Activated B cell treated with CpG ODN at 0.5 μM for 24 hours (primary cell): Measurements from ENCODE around the gene TAOK1. TPM values are rescaled to one million over a fixed set of nuclear protein-coding genes. Genes with fewer than 3 reads are reported as not detected.

ENCODE experiments used
- ATAC-seq: fragments of 200-7000 bp; cut with Tn5 transposase; one replicate; pipeline ENCODE4 v1.10.0; 2021; ENCODE audit warnings: low read depth, mild to moderate bottlenecking, moderate library complexity
- CTCF ChIA-PET: fragments of 350-600 bp; sonication (Branson Sonifier 250); formaldehyde crosslinking; loops from one replicate; lab custom pipeline; 2021; ENCODE audit warnings: antibody characterized with exemption; lab: Charles Lee
- POLR2A ChIA-PET: fragments of 350-600 bp; sonication (Branson Sonifier 250); formaldehyde crosslinking; loops from one replicate; lab custom pipeline; 2021; ENCODE audit warnings: antibody characterized with exemption; lab: Charles Lee
- DNase-seq: peaks from one replicate; pipeline ENCODE4 v3.0.0; 2022
- H3K27ac Mint-ChIP-seq: one replicate; pipeline ENCODE4 v1.8.0; 2020; ENCODE audit warnings: mixed read lengths
- H3K27me3 Mint-ChIP-seq: one replicate; pipeline ENCODE4 v1.8.0; 2021; ENCODE audit warnings: mixed read lengths
- H3K36me3 Mint-ChIP-seq: one replicate; pipeline ENCODE4 v1.8.0; 2021; ENCODE audit warnings: low read depth, mixed read lengths
- H3K4me1 Mint-ChIP-seq: one replicate; pipeline ENCODE4 v1.8.0; 2021; ENCODE audit warnings: mixed read lengths
- H3K4me3 Mint-ChIP-seq: one replicate; pipeline ENCODE4 v1.8.0; 2020; ENCODE audit warnings: mild to moderate bottlenecking, mixed read lengths
- H3K9me3 Mint-ChIP-seq: one replicate; pipeline ENCODE4 v1.8.0; 2020; ENCODE audit warnings: mixed read lengths
- intact Hi-C: fragments of 100-400 bp; cut with micrococcal nuclease; formaldehyde crosslinking; loops from one replicate; pipeline ENCODE4 v1.15.1; 2024
- total RNA-seq: library from RNA; stranded (reverse); gene quantifications from 2 replicates; pipeline ENCODE4 v1.2.3, GENCODE V29; 2022
- TF ChIP-seq, protein P1 (sequence below): fragments of 200-600 bp; IDR thresholded peaks from one replicate; pipeline ENCODE4 v1.8.0; 2022; ENCODE audit warnings: antibody characterized with exemption, mild to moderate bottlenecking

TAOK1 gene
- total RNA-seq, 1 donor from 2014 or later, result 55.5 TPM

DNA sequence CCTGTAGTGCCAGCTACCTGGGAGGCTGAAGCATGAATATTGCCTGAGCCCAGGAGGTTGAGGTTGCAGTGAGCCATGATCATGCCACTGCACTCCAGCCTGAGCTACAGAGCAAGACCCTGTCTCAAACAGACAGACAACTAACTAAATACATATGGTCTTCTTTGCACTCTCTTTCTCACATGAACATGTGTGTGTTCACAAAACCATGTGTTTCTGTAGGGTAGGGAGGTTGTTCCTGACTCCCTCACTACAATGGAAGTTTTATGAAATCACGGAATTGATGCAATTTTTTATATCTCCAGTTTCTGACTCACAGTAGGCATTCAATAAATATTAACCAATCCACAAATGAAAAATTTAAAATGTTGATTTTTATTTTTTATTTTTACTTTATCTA lies 128.2 kb downstream of the TAOK1 start:
- TF ChIP-seq, protein P1, sequence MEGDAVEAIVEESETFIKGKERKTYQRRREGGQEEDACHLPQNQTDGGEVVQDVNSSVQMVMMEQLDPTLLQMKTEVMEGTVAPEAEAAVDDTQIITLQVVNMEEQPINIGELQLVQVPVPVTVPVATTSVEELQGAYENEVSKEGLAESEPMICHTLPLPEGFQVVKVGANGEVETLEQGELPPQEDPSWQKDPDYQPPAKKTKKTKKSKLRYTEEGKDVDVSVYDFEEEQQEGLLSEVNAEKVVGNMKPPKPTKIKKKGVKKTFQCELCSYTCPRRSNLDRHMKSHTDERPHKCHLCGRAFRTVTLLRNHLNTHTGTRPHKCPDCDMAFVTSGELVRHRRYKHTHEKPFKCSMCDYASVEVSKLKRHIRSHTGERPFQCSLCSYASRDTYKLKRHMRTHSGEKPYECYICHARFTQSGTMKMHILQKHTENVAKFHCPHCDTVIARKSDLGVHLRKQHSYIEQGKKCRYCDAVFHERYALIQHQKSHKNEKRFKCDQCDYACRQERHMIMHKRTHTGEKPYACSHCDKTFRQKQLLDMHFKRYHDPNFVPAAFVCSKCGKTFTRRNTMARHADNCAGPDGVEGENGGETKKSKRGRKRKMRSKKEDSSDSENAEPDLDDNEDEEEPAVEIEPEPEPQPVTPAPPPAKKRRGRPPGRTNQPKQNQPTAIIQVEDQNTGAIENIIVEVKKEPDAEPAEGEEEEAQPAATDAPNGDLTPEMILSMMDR, result no peak
- no peak for ATAC-seq
- peaks cover 65% of the 10 kb centered on the region for H3K36me3 Mint-ChIP-seq
- H3K27me3 Mint-ChIP-seq, result no peaks in the 10 kb centered on the region
- H3K9me3 Mint-ChIP-seq, result no peaks in the 10 kb centered on the region
- POLR2A ChIA-PET, result no interaction called here
- H3K4me1 Mint-ChIP-seq, result no peaks in the 10 kb centered on the region
- H3K4me3 Mint-ChIP-seq, result no peak overlapping the region
- H3K27ac Mint-ChIP-seq, result no peak overlapping the region
- CTCF ChIA-PET, result no interaction called here
- intact Hi-C loops, result no loop called here
- no peak for DNase-seq

DNA sequence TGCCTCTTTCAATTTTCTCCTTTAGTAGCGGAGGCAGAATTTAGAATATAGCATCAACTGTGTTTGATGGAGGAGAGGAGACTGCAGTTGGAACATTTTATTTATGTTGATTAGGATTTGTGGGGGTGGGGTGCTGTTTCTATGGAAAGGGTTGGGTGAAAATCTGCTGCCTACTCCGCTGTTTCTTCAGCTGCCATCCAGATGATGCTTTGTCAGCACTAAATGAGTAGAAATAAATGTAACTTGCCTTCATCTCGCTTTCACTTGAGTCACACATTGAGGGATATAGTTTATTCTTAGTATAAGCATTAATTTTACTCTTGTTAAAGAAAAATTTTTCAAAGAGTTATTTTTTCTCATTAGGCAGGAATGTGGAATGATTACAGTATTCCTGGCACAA lies 134.5 kb downstream of the TAOK1 start:
- DNase-seq, result no peak
- Mint-ChIP-seq H3K36me3 (peaks cover 62% of the 10 kb centered on the region), H3K9me3 (no peaks in the 10 kb centered on the region), H3K27me3 (no peaks in the 10 kb centered on the region), H3K4me3 (no peak overlapping the region), H3K27ac (no peak overlapping the region), H3K4me1 (no peaks in the 10 kb centered on the region)
- ChIA-PET POLR2A (no interaction called here), CTCF (interaction anchor here (1.6 kb wide), 1 partner anchor 12 kb away, joined by 7 read pairs; no protein-coding TSS in a partner anchor)
- intact Hi-C loops, result no loop called here
- TF ChIP-seq, protein P1, result no peak
- no peak for ATAC-seq

DNA sequence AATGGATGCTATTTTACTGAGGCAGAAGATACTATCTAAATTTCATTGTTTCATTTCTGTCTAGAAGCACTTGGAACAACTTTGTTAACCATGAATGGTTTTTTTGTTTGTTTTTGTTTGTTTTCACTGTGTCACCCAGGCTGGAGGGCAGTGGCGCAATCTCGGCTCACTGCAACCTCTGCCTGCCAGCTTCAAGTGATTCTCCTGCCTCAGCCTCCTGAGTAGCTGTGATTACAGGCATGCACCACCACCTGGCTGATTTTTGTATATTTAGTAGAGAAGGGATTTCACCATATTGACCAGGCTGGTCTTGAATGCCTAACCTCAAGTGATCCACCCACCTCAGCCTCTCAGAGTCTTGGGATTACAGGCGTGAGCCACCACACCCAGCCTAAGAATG lies 136.2 kb downstream of the TAOK1 start:
- ChIA-PET POLR2A (no interaction called here), CTCF (interaction anchor here (1.2 kb wide), 1 partner anchor 10 kb away, joined by 4 read pairs; no protein-coding TSS in a partner anchor)
- no peak overlapping the region for H3K27ac Mint-ChIP-seq
- H3K27me3 Mint-ChIP-seq, result no peaks in the 10 kb centered on the region
- no peaks in the 10 kb centered on the region for H3K4me1 Mint-ChIP-seq
- ATAC-seq, result no peak
- intact Hi-C loops, result no loop called here
- TF ChIP-seq, protein P1, result no peak
- H3K4me3 Mint-ChIP-seq, result no peak overlapping the region
- peaks cover 62% of the 10 kb centered on the region for H3K36me3 Mint-ChIP-seq
- DNase-seq, result no peak
- no peaks in the 10 kb centered on the region for H3K9me3 Mint-ChIP-seq

DNA sequence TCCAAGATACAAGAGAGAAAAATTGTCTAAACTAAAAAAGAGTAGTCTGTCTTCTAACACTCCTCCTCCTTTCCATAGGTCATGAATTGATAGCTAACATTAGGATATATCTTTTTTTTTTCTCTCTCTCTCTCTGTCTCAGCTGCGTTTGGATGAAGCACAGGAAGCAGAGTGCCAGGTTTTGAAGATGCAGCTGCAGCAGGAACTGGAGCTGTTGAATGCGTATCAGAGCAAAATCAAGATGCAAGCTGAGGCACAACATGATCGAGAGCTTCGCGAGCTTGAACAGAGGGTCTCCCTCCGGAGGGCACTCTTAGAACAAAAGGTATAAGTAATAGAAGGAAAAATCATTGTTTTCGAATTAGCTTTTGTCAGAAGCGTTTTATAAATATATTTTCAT lies 143.8 kb downstream of the TAOK1 start:
- Mint-ChIP-seq H3K36me3 (peaks cover 56% of the 10 kb centered on the region), H3K27ac (no peak overlapping the region), H3K4me1 (no peaks in the 10 kb centered on the region), H3K9me3 (no peaks in the 10 kb centered on the region), H3K4me3 (no peak overlapping the region), H3K27me3 (no peaks in the 10 kb centered on the region)
- no peak for ATAC-seq
- TF ChIP-seq, protein P1, result no peak
- ChIA-PET CTCF (interaction anchor here (0.7 to 4.6 kb wide), 5 partner anchors 33 to 385 kb away, joined by 3 to 61 read pairs (median 4); partner anchors contain the start of gene ABHD15), POLR2A (no interaction called here)
- no peak for DNase-seq
- intact Hi-C loops, result no loop called here

DNA sequence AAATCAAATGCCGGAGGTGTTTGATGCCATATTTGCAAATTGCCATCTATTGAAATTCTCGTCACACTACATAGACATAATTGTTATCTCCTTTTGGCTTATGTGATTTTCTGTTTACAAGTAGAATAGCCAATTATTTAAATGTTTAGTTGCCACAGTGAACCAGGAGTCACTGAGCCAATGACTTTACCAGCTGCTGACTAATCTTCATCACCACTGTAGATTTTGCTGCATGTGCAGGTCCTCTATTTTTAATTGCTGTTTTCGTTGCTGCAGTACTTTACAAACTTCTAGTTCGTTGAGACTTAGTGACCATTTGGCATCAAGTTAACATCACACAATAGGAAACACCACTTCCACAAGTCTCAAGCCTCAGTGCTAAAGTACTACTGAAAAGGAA lies 153.9 kb downstream of the TAOK1 start:
- TF ChIP-seq, protein P1, result no peak
- peaks cover 40% of the 10 kb centered on the region for H3K36me3 Mint-ChIP-seq
- intact Hi-C loops, result no loop called here
- ChIA-PET POLR2A (no interaction called here), CTCF (no interaction called here)
- no peak overlapping the region for H3K27ac Mint-ChIP-seq
- H3K27me3 Mint-ChIP-seq, result no peaks in the 10 kb centered on the region
- DNase-seq (no peak), ATAC-seq (no peak)
- H3K4me1 Mint-ChIP-seq, result no peaks in the 10 kb centered on the region
- H3K4me3 Mint-ChIP-seq, result no peak overlapping the region
- H3K9me3 Mint-ChIP-seq, result no peaks in the 10 kb centered on the region
